GM18508 (cell line): ENCODE results near the gene SMCO2.
"Not testable (repeated sequence)": the region's sequence is repeated elsewhere in the genome, so short reads cannot be mapped to it uniquely, and the experiment has no call there.

Experiments used
- ATAC-seq: cut with Tn5 transposase; IDR thresholded peaks from one replicate; pipeline ENCODE4 v1.9.1; 2021; ENCODE audit warnings: moderate number of reproducible peaks; ENCODE audit not compliant: insufficient read depth, unreplicated experiment

The SMCO2 gene

DNA sequence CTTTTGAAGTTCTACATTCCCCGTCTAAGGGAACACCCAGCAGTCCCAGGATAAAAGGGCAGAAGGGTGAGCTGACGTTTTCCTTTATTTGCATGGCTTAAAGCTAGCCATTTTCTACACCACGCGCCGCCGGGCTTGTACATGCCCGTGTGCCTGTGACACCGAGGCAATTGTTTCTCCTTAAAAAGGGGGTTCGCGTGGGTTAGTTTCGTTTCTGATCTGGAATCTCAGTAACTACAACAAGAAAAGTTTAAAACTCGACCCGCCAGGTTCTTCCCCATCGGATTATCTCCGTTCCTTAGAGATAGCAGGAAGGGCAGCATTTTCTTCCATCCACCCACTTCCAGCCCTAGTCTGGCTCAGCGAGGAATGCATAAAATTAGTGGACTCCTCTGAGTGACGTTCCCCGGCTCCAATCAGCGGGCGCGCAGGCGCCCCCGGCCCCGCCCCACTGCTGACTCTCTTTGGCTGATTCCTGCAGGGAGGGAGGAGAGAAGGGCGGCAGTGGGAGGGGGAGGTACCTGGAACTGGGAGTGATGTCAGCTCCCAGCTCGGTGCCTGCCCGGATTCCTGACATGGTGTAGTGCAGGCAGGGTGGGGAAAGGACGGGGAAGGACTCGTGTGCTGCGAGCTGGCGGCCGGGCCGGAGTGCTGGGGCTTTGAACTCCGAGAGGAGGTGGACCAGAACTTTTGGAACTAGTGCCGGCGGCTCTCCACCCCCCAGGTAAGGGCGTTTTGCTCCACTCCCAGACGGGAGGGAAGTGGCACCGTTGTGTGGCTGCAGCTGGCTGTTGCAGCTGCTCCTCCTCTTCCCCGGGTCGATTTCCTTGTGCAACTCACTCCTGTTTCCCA is 77.3 kb downstream of the SMCO2 start, which contains the start of gene PPFIBP1:
PPFIBP1 (plus strand) TSS at position 565 of the 852 bp plus-strand sequence. CDS start 109,191 bp downstream, outside the sequence.
- peak; percentile 77 for ATAC-seq

DNA sequence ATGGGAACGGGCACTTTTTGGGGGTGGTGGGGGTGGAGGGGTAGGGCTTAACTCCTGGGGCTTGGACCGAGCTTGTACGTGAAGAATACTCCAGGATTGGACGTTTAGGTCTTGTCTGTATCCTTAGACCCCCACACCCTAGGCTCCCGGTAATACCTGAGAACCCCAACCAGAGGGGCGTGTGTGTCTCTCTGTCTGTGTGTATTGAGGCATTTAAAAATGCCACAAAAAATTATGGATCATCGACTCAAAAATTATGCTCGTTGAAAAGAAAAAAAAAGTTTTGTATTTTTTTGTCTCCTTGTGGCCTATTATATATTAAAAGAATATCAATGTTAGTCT is 77.9 kb downstream of the SMCO2 start:
- ATAC-seq: no peak

DNA sequence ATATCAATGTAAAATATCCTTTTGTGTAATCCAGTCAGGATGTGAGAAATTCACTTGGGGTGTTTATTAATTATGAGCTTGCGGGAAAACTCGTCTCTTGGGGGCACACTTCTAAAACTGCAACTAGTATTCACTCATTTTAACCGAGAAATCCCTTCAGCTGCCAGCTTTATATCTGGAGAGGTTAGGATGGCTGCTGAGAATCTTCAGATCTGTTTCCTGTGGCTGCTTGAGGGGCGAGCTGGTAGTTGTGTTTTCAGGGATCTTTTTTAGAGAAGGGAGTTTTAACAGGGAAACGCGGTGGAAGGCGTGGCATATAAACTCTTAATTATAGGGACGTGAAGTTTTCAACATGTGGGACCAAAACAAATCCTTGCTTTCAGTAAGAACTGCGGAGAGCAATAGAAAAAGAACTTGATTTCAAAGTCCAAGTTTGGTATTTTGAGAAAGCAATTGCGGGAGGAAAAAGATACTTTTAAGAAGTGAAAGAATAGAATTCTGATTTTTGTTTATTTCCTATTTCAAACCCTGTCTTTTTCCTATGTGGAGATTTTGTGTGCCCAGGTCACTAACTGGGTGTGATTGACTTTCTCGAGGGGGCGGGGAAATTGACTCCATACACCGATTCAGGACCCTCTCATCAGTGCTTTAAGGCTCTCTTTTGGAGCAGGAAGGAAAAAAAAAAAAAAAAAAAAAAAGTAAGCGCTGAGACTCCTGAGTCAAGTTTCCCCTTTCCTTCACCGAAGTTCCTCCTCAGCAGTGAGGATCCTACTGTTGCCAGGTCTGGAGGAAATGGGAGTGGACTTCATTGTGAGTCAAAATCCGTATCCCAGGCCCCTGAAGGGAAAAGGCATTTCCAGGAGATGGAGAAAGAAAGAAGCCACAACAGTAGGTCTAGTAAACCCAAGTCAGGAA is 78.6 kb downstream of the SMCO2 start:
- no peak for ATAC-seq

DNA sequence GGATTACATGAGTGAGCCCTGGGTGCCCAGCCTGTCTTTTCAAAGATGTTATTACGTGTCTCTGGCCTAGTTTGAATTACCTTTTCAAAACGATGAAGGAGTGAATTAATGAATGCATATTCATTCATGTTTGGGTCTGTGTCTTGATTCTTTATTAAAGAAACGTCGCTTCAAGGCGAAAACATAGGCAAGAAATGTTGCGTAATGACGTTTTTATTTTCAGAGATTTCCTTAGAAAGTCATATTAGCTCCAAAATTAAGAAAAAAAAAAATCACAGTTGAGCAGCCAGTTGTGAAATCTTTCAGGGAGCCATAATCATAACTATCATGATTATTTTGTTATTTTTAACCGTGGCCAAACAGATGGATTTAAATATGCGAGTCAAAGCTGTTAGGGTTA is 81.0 kb downstream of the SMCO2 start:
- ATAC-seq: no peak

DNA sequence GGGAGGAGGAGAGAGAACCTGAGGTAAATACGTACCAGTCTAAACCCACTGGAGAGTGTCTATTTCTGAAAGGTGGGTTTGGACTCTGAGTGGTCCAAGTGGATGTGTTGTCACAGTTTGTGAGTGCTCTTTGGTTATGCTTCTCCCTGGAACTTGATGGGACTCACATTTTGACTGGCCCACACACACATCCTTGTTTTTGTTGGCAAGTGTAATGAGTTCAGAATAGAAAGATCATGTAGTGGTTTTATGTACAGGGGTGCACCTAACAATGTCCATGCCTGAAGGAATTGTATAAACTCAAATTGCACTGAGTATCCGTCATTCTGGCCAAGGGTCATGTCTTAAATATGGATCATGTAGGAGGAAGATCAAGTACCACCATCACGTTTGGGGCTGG is 82.3 kb downstream of the SMCO2 start:
- no peak for ATAC-seq

DNA sequence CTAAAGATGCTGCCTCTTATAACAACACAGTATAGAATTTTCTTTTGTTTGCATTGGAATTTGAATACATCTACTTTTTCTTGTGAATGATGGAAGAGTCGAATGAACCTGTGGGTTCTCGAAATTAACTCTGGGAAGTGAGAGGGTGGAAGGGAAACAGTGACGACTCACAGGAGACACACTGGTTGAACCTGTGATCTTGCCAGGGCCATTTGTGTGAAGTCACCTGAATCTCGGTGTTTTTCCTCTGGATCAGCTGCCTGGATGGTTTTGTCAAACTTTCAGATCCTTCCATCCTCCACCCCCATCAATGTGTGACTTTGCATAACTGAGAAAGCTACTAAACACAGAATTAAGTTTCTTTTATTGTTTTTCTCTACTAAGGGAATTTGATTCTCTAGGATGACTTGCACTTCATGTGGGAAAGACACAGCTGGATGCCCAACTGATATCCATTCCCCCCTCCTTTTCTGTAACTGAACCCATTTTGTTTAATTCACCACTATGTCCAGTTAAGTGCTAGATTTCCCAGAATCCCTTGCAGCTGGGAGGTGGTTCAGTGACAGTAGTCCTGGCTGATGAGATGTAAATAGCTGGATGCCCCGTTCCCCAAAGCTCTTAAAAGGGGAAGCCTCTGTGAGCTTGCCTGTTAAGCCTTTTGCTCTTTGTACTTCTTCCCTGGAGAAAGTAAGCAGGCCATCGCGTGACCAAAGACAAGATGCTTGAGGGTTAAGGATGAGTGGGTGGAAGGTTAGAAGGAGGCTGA is 83.8 kb downstream of the SMCO2 start:
- ATAC-seq: no peak

DNA sequence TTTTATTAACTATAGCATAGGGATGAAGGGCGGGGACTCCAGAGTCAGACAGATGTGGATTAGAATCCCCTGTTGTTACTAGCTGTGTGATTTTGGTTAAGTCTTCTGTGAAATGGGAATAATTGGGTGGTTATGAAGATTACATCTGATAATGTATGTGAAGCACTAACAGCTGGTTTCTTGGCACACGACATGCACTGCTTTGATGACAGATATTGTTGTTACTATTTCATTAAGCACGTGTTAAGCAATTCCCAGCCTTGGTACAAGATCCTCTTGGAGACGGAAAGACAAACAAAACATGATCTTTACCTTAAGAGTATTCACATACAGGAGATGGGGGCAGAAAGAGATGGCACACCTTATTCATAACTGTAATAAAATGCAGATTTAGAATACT is 85.4 kb downstream of the SMCO2 start:
- no peak for ATAC-seq

DNA sequence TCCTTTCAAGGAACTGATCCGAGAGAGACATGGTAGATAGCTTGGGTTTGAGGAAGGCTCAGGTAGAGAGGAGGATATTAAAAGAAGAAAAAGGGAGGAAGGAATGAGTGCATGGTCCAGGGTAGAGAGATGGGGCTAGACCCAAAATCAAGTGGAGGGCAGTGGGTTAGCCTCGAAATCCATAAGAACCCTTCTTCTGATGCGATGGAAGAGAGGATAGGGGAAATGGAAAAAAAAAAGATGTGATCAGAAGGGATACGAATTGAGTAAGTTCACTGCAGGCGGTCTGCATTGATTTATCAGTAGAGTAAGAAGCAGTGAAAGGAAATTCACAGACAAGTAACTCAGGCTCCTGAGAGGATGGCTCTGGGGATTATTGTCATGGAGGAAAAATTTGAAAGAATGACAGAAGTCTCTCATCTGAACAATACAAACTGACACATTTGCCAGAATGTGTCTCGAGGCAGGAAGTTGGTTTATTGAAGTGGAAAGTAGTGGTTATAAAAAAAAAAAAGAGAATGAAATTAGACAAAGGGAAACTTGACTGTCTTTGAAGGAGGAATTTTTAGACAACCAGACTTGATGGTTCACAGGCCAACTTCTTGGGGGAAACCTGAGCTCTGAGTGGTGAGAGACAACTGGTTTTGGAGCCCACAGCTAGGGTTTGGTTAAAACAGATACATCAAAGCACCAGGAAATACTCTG is 87.7 kb downstream of the SMCO2 start:
- peak; percentile 48 for ATAC-seq

DNA sequence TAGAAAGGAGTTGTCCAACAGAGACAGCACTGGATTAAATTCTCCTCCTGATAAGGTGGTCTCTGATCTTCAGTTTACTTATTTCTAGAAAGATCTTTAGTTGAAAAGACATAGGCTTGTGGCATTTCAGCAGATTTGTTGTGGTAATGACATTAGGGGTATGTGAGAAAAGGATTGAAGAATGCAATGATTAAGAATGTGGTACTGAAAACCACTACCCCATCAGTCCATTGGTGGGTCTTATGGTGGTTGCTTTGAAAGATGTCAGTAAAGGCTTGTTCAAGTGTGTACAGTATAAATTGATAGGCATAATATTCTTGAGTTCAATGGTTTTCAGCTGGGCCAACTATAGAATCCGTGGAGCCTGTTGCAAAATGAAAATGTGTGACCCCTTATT is 88.2 kb downstream of the SMCO2 start:
- ATAC-seq: no peak

DNA sequence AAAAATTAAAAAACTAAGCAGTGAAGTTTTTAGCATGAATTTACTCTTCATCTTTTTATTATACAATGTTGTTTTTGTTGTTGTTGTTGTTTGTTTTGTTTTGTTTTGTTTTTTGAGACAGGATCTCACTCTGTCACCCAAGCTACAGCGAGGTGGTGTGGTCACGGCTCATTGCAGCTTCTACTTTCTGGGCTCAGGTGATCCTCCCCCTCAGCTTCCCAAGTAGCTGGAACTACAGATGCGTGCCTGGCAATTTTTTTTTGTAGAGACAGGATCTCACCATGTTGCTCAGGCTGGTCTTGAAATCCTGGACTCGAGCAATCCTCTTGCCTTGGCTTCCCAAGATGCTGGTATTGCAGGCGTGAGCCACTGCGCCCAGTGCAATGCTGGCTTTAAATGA is 88.8 kb downstream of the SMCO2 start:
- ATAC-seq: no peak

DNA sequence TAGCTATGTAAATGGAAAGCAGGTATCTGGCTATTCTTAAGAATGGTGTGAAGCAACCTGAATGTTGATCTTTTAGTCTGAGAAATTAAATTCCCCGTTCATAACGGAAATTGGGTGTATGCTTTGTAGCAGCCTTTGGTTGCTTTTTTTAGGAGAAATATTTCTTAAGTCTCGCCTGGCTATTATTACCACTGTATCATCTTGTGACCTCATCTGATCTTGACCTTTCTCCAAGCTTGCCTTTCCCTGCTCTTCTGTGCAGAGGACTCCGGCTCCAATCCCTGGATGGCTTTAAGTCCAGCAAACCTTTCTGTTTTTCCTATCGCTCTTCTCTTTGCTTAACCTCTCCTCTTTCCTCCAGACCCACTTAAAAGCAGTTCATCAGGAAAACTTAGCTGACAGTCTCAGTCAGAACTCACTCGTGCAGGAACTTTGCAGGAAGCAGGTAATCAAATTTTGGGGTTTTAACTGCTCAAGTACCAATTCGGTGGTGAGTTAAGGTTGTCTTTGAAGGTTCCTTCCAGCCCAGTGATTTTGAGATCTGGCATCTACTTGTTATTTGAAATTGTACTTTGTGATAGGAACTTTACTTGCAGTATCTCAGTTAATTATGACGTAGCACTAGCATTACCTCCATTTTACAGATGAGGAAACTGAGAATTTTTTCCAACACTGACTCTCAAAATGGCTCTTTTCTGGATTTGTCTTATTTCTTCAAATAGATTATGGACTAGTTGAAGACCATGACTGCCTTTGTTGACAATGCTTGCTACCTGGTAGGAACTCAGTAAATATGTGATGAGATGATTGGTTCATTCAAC is 91.5 kb downstream of the SMCO2 start:
- ATAC-seq: no peak

DNA sequence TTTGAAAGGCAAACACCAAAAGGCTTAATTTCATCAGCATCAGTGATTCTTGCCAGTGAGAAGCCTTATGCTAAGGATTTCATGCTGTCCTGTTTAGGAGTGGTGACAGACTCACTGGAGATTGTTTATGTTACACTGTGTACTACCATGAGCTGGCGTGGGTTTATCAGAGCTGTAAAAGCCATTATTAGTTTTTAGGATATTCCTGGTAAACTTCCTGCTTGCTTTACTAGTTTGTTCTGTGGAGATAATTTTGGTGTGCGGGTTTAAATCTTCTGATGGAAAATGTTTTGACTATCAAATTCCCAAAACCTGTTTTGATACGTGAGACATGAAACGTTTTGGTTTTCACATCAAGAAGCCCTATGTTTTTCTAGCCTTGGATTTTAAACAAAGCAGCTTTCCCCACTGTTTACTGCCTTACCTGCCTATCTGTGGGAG is 92.7 kb downstream of the SMCO2 start:
- ATAC-seq: no peak

DNA sequence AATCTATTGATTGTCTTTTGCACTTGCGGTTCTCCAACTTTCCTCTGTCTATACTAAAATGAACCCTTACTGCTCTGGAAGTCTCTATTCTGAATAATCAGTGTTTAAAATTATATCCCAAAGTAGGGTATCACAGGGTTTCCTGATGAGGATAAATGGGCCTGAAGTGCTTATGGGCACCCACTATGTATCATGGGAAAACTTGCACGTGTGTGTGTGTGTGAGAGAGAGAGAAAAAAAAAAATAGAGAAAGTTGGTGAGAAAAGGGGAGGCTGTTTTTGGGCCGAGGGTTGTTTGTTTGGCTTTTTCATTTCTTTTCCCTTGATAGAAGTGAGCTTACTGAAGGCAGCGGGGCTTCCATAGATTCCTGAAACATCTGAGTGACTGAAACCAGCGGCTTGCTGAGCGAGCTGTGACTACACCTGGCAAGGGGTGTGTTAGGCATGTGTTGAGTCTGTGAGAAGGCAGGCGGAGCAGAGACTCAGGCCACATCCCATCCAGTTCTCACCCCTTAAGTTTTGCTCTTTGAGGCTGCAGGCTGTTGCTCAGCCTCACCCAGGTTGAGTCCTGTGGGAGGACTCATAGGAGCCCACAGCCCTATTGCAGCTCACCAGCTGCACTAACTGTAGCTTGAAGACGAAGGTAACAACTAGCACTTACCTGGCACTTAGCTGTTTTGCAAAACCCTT is 94.6 kb downstream of the SMCO2 start:
- no peak for ATAC-seq

DNA sequence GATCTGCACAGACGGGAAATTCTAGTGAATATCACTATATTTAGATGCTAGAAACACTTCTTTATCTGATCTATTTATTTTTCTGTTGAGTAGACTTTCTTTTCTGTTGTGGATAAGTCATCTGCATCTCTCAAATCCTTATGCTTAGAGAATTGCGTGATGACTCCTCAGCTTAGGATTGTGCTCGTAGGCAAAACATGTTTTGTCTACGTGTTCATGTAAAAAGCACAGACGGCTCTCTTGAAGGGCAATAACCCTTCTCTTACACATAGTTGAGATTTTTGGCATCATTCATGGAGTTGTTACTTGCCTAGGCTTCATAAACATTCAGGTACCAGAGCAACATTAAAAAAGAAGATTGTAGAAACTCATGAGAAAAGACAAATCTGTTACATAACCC is 96.1 kb downstream of the SMCO2 start:
- no peak for ATAC-seq

DNA sequence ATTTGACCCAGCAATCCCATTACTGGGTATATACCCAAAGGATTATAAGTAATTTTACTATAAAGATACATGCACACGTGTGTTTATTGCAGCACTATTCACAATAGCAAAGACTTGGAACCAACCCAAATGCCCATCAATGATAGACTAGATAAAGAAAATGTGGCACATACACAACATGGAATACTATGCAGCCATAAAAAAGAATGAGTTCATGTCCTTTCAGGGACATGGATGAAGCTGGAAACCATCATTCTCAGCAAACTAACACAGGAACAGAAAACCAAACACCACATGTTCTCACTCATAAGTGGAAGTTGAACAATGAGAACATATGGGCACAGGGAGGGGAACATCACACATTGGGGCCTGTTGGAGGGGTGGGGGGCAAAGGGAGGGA is 98.3 kb downstream of the SMCO2 start:
- ATAC-seq: not testable (repeated sequence)

DNA sequence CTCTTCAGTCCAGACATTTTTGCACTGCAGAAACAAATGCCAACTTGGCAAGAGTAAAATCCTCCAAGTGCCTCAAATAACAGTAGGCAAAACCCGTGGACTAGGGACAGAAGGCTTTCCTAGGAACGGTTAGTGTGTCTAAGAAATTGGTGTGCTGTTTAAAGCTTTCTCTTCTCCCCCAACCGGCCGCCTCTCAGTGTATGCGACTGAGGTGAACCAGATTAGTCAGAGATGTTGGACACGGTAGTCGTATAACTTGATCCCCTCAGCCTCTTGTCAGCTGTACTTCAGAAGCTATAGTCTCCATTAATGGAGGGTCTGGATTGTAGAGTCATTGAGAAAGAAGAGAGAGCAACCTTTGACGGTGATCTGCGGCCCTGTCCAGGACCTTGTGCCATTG is 99.1 kb downstream of the SMCO2 start:
- ATAC-seq: no peak

DNA sequence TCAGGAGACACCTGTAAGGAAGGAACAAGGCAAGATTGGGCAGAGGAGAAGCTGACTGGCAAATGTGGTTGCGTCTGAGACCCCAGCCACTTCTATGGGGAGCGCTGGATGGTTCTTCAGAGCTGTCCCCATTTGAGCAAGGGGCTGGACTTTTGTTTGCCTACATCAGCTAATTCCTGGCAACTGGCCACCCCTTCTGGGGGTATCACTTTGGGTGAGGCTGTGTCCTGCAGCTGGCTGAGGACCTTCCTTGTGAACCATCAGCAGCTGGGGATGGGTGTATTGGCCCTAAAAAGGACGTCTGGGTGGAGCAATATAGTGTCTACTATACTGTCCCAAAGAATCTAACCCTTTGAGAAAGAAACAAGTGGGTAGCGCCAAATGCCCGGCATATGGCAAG is 101.1 kb downstream of the SMCO2 start:
- ATAC-seq: no peak

DNA sequence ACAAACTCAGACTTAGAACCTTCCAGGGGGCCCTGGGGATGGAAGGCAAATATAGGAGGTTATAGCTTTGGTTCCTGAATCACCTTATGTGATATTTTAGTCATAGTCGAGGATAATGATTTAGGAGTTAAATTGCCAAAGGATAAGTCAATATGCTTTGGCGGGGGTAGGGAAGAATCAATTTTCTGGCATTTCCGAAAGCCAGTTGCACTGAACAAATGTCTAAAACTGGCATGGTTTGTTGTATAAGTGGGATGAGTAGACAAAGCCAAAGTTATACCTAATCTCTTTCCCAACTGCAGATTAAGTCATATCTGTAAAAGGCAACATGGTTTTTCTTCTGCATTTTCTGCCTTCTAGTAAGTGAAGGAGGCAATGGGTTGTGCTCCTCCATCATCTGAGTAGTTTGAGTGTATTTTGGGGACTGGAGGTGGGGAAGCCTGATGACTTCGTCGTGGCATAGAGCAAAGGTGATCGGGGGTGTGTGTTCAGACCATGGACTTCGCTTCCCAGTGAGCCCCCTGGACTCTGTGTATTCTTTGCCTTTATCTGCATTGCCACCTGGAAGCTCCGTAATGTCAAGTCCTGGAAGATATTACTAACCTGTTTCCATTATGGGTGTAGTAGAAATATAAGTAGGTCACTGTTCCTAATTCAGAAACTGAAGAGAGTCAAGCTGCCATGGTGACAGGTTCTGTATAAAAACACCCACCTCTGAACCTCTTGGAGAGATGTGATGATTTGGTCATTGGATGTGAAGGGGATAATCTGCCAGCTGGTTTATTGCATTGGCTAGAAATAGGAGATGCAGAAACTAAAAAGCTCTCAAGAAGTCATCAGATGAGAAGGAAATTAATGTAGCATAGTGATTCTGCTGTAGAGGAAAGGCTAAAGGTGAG is 102.0 kb downstream of the SMCO2 start:
- ATAC-seq: no peak
